GM19240 (cell line): ENCODE measurements around the gene PCGF1.
"Not testable (repeated sequence)": the region's sequence is repeated elsewhere in the genome, so short reads cannot be mapped to it uniquely, and the experiment has no call there.

Source experiments
- DNase-seq: peaks from one replicate; pipeline ENCODE4 v3.0.0; 2011; ENCODE audit warnings: low spot score; ENCODE audit not compliant: insufficient read length

PCGF1 gene

GRCh38 chr2:74472945-74473258 lies 34.6 kb downstream of the PCGF1 start:
- no peak for DNase-seq

DNA sequence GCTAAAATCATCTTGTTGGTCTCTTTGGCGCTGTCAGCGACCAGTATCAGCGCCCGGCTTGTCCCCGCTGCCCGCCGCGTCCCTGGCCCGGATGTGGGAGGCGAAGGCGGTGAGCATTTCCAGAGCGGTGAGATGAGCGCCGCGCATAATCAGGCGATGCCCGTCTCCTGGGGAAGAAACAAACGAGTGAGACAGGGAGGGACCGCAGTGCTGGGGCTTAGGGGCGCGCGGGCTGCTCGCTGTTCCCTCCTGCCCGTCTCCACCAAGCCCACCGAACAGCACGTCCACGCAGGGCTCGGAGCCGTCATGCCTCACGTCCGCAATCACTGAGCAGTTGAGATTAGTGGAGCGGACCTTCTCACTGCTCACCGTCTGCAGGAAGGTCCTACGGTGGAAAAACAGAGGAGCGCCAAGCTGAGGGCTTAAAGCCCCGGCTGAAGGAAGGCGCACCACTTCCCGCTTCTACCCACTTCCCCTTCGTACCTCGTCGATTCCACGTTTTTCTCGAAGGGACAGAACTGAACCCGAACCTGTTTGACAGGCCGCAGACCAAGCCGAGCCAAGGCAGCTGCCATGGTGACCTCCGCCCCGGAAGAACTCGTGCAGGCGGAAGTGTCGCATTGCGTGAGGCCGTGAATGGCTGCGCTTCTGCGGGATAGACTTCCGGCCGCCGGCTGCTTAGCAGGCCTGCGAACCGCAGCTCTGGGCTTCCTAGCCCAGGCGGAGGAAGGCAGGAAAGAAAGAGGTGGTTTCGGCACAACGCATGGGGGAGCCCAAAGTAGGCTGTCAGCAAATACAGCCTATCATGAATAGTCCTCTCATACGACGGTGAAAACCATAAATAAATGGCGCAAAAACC lies 35.2 kb downstream of the PCGF1 start, which contains the start of gene MRPL53:
Gene MRPL53 (minus strand): TSS at position 595 of the 859 bp plus-strand sequence. CDS start 20 bp downstream, at position 575.
- peak; percentile 57 for DNase-seq

DNA sequence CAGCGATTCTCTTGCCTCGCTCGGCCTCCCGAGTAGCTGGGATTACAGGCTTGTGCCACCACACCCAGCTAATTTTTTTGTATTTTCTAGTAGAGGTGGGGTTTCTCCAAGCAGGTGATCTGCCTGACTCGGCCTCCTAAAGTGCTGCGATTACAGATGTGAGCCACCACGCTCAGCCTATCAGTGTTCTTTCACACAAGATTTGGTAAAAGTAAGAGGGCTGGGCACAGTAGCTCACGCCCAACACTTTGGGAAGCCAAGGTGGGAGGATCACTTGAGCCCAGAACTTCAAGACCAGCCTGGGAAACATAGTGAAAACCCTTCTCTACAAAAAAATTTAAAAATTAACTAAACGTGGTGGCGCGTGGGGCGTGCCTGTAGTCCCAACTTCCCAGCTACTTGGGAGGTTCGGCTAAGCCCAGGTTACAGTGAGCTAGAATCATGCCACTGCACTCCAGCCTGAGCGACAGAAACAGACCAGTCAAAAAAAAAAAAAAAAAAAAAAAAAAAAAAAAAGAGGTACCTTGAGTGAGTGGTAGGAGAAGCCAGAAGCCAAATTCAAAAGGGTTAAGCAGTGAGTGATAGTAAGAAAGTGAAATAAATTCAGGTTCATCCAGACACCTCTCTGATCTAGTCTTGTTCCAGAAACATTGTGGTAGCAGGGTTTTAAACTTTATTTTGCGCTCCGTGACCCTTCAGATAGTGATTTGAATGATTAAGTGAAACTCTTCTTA lies 36.0 kb downstream of the PCGF1 start:
- no peak for DNase-seq

DNA sequence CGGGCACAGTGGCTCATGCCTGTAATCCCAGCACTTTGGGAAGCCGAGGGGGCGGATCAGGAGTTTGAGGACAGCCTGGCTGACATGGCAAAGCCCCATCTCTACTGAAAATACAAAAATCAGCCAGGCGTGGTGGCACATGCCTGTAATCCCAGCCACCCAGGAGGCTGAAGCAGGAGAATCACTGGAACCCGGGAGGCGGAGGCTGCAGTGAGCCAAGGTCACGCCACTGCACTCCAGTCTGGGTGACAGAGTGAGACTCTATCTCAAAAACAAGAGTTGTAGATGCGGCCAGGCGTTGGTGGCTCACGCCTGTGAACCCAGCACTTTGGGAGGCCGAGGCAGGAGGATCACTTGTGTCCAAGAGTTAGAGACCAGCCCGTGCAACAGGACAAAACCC lies 36.8 kb downstream of the PCGF1 start:
- DNase-seq = not testable (repeated sequence)

GRCh38 chr2:74464406-74464805 lies 43.1 kb downstream of the PCGF1 start:
- DNase-seq = no peak

- no peak for DNase-seq
Measured at GRCh38 chr2:74462786-74463105, 44.7 kb downstream of the PCGF1 start.

DNA sequence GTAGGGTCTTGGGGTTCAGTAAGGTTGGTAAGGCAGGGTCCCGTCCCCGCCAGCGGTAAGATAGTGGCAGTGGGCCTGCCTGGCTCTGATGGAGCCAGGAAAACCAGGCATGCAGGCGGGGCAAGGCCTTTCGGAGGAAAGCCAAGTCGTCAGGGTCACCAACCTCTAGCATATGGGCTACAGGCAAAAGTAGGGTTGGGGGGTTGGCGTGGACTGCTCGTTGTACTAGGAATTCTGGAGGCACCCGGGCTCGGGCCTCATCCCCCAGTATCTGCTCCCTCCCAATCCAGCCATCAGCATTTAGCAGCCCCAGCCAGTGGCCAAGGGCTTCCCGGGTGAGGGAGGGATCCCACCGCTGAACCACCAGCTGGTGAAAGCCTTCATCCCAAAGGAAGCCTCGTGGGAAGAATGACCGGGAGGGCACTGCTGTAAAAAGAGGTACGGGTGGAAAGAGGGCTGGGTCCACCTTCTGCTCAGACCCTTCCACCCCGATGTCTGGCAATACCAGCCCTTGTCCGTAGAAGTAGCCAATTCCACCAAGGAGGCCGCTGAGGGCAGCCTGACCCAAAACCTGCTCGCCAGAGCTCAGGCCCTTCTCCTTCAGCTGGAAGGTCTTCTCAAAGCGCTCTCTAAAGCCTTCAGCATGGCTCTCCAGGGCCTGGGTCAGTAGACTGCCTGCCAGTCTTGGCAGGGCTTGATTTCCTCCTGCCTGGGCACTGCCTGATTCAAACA lies 45.3 kb downstream of the PCGF1 start:
- no peak for DNase-seq

GRCh38 chr2:74461187-74462053 lies 46.1 kb downstream of the PCGF1 start:
- no peak for DNase-seq

GRCh38 chr2:74460187-74460586 lies 47.3 kb downstream of the PCGF1 start:
- not testable (repeated sequence) for DNase-seq

GRCh38 chr2:74459503-74460118 lies 47.9 kb downstream of the PCGF1 start:
- DNase-seq = not testable (repeated sequence)

DNA sequence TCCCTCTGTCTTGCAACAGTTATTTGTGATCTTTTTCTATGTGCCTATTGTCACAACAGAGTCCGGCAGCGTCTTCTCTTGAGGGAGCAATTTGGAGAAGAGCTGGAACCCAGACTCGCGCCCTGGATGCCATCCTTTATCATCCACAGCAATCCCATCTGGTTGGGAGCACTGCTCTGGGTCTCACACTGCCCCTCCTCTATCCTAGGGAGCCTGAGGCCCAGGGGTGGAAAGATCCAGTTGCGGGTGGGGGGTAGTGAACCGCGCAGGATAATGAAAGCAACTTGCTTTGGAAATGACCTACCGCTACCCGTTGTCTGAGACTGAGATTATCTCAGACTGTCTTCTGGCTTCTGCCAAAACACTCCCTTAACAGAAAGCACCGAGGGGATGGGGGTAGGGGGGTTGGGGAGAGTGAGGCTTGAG lies 48.5 kb downstream of the PCGF1 start:
- DNase-seq = no peak

- DNase-seq = peak; percentile 80
Measured at GRCh38 chr2:74458132-74458937, 49.2 kb downstream of the PCGF1 start, which contains the start of gene WBP1. TSS of gene WBP1 (plus strand) at chr2:74458438. CDS start at chr2:74458603, 165 bp downstream.

DNA sequence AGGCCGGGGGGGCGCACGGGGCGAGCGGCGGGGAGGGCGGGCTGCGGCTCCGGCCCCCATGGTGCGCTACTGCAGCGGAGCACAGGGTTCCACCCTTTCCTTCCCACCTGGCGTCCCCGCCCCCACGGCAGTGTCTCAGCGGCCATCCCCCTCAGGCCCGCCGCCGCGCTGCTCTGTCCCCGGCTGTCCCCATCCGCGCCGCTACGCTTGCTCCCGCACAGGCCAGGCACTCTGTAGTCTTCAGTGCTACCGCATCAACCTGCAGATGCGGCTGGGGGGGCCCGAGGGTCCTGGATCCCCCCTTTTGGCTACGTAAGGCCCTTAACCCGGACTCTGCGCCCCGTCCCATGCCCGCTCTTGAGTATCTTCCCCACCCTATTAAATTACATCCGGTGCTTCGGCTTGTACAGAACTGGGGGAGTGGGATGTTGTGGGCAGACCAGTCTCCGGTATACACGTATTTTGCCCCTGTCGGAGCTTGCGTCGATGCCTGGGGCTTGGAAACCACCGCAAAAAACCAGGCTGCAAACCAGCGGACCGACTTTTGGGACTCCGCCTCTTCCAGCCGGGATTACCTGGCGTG lies 49.9 kb downstream of the PCGF1 start:
- no peak for DNase-seq

DNA sequence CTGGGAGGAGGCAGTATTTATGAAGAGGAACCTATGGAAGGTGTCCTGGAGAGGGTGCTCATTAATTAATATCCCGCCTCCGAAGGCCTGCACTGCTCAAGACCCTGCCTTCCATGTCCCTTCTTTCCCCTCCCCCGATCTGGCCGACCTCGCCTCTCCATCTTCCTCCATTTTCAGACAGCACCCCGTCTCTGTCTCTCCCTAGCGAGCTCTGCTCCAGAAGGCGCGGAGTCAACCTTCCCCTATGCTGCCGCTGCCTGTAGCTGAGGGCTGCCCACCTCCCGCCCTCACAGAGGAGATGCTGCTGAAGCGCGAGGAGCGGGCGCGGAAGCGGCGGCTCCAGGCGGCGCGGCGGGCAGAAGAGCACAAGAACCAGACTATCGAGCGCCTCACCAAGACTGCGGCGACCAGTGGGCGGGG lies 50.4 kb downstream of the PCGF1 start:
- DNase-seq = no peak
